ENCODE data around the gene HOXA1.

Gene HOXA1

DNA sequence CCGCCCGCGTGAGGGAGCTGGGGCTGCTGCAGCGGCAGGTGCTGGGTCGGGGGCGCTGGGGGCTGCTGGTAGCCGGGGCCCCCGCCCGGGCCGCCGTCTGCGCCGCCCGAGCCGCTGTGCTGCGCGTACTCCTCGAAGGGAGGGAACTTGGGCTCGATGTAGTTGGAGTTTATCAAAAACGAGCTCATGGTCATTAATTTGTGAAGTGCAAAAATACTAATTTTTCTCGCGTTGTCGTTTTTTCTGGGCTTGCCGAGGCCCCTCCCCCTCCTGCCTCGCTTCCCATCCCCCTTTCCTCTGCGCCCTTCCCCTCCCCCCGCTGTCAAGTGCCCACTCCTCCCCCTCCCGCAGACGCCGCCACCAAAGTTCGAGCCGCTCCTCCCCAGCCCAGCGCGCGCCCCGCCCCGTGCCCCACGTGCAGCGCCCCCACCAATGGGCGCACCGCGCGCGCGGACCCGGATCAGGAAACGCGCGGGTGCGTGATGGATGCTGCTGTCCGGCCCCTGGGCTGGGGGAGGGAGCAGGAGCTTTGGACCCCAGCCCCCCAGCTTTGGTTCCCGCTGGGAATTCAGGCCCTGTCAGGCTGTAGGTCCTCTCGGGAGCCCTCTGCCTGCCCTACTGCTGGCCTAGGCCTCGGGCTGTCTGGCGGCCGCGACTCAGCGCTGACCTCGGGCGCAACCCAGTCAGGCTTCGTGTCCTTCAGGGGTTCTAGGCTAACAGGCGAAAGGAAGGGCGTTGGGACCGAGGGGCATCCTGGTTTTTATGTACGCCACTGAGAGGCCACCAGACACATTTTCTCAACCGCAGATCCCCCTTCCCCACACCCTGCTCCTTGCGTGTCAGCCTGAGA lies 35.0 kb upstream of the HOXA1 start, which contains the start of gene HOXA4:
Gene HOXA4, minus strand, starts transcription at position 218 of the 850 bp plus-strand sequence. Its CDS starts 24 bp downstream, at position 194.
- Histone ChIP-seq H3K4me1 (ENCODE audit: control insufficient read depth, insufficient read depth, low read length, unreplicated experiment) (peaks cover 2% of the 10 kb centered on the region), H3K4me3 (ENCODE audit: low read depth, low read length) (peak within 1 kb of the TSS; percentile 68), H3K27ac (ENCODE audit: low read depth, low read length) (no peak within 1 kb of the TSS), H3K36me3 (ENCODE audit: insufficient read depth, low read length) (no peaks in the 10 kb centered on the region), H2AFZ (ENCODE audit: low read length, unreplicated experiment) (no peak within 1 kb of the TSS), H3K27me3 (ENCODE audit: insufficient read depth, low read length) (peaks cover 98% of the 10 kb centered on the region), H3K79me2 (ENCODE audit: control insufficient read depth, insufficient read depth, low read length, unreplicated experiment) (no peaks in the 10 kb centered on the region)

- H3K4me3 ChIP-seq (ENCODE audit: low read depth, low read length): peak overlapping the region; percentile 68; the same call in 1 of the 2 replicates
Observed at GRCh38 chr7:27129729-27130539, 34.1 kb upstream of the HOXA1 start.

DNA sequence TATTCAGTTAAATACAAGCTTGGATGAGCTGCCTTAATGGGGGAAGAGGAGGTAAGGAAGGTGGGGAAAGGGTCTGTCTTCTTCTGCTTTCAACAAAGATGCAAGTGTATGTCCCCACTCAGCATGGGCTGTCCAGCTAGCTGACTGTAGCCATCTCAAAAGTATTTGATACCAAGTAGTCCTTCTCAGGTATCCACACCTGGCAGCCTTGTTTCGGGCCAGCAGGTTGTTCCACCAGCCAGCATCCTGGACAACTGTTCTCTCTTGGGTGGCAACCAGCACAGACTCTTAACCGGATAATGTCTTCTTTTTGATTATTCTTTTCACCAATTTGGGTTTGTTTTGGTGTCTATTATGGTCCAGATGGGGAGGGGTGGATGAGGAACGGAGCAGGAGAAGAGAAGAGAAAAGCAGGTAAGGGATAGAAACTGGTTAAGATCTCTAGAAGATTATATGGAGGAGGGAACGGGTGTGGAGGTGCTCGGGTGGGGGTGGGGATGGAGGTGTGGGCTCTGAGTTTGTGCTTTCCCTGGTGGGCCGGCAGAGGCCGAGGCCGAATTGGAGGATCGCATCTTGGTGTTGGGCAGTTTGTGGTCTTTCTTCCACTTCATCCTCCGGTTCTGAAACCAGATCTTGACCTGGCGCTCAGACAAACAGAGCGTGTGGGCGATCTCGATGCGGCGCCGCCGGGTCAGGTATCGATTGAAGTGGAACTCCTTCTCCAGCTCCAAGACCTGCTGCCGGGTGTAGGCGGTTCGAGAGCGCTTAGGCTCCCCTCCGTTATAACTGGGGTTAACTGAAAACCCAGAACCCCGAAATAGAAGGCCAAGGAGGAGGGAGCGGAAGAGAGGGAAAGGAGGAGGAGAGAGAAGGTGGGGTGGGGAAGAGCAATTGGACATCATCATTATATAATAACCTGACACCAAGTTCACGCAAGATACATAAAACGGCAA lies 33.3 kb upstream of the HOXA1 start:
- H3K27me3 ChIP-seq (ENCODE audit: insufficient read depth, low read length): peaks cover 98% of the 10 kb centered on the region
- no peak overlapping the region for H3K27ac ChIP-seq (ENCODE audit: low read depth, low read length)
- no peak overlapping the region for H3K4me3 ChIP-seq (ENCODE audit: low read depth, low read length)
- no peaks in the 10 kb centered on the region for H3K79me2 ChIP-seq (ENCODE audit: control insufficient read depth, insufficient read depth, low read length, unreplicated experiment)
- H3K4me1 ChIP-seq (ENCODE audit: control insufficient read depth, insufficient read depth, low read length, unreplicated experiment): no peaks in the 10 kb centered on the region
- H2AFZ ChIP-seq (ENCODE audit: low read length, unreplicated experiment): no peak overlapping the region
- no peaks in the 10 kb centered on the region for H3K36me3 ChIP-seq (ENCODE audit: insufficient read depth, low read length)

More at GRCh38 chr7:27129729-27130539, 34.1 kb upstream of the HOXA1 start:
- Histone ChIP-seq H3K36me3 (ENCODE audit: insufficient read depth, low read length) (no peaks in the 10 kb centered on the region), H3K27ac (ENCODE audit: low read depth, low read length) (no peak overlapping the region), H2AFZ (ENCODE audit: low read length, unreplicated experiment) (no peak overlapping the region), H3K27me3 (ENCODE audit: insufficient read depth, low read length) (peaks cover 98% of the 10 kb centered on the region), H3K79me2 (ENCODE audit: control insufficient read depth, insufficient read depth, low read length, unreplicated experiment) (no peaks in the 10 kb centered on the region), H3K4me1 (ENCODE audit: control insufficient read depth, insufficient read depth, low read length, unreplicated experiment) (no peaks in the 10 kb centered on the region)

DNA sequence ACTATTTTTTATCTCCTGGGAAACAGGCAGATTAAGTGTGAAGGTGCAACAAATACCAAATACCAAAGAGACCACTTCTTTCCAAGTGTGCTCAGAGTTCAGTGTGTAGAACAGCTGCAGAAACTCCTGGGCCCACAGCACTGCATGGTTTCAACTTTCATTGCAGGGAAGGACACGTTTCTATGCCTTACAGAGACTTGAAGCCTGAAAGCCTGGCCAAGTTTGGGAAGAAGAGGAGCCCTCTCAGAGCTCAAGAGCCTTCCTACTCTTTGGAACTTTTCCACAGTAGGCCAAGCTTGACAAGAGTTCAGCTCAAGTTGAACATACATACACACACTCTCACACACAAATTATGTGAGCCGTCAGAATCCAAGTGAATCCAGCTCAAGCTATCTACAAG lies 32.2 kb upstream of the HOXA1 start:
- no peaks in the 10 kb centered on the region for H3K79me2 ChIP-seq (ENCODE audit: control insufficient read depth, insufficient read depth, low read length, unreplicated experiment)
- H3K27me3 ChIP-seq (ENCODE audit: insufficient read depth, low read length): peaks cover 98% of the 10 kb centered on the region
- no peak overlapping the region for H3K27ac ChIP-seq (ENCODE audit: low read depth, low read length)
- peaks cover 4% of the 10 kb centered on the region for H3K4me1 ChIP-seq (ENCODE audit: control insufficient read depth, insufficient read depth, low read length, unreplicated experiment)
- H3K4me3 ChIP-seq (ENCODE audit: low read depth, low read length): no peak overlapping the region
- no peak overlapping the region for H2AFZ ChIP-seq (ENCODE audit: low read length, unreplicated experiment)
- H3K36me3 ChIP-seq (ENCODE audit: insufficient read depth, low read length): no peaks in the 10 kb centered on the region

DNA sequence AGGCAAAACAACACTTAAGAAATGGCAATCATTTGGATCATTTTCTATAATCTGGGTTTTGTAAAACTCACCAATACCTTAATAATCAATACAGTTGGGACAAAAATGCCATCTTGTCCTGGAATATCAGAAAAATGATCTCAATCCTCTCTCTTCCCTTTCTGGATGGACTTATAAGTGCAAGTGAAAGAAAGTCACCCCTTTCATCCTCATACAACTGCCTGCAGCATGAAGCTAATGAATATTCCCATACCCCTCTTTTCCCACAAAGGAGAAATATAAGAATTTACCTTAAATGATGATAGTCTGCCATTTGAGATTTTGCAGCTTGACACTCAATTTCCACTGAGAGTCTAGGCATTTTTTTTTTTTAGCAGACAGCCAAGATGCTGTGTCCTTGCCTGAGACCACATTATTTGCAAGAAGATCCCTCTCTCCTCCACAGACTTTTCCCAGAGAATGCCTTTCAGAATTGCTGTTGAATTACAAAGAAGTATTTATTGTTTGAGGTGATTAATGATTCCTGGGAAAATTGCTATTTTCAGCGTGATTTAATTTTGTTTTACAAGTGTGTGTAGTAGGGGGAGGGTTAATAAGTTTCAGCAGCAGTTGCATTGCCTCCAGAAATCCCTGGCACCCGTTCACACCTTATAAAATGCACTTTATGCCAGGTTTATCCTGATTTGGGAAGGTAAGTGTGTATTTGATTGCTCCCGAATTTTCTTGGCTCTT lies 31.0 kb upstream of the HOXA1 start:
- H3K27me3 ChIP-seq (ENCODE audit: insufficient read depth, low read length): peaks cover 98% of the 10 kb centered on the region
- no peaks in the 10 kb centered on the region for H3K36me3 ChIP-seq (ENCODE audit: insufficient read depth, low read length)
- H3K79me2 ChIP-seq (ENCODE audit: control insufficient read depth, insufficient read depth, low read length, unreplicated experiment): no peaks in the 10 kb centered on the region
- H3K4me3 ChIP-seq (ENCODE audit: low read depth, low read length): no peak overlapping the region
- peaks cover 4% of the 10 kb centered on the region for H3K4me1 ChIP-seq (ENCODE audit: control insufficient read depth, insufficient read depth, low read length, unreplicated experiment)
- H3K27ac ChIP-seq (ENCODE audit: low read depth, low read length): no peak overlapping the region
- H2AFZ ChIP-seq (ENCODE audit: low read length, unreplicated experiment): no peak overlapping the region

GRCh38 chr7:27125986-27126394 lies 30.2 kb upstream of the HOXA1 start:
- Histone ChIP-seq H3K27me3 (ENCODE audit: insufficient read depth, low read length) (peaks cover 98% of the 10 kb centered on the region), H3K4me1 (ENCODE audit: control insufficient read depth, insufficient read depth, low read length, unreplicated experiment) (peaks cover 4% of the 10 kb centered on the region), H3K36me3 (ENCODE audit: insufficient read depth, low read length) (no peaks in the 10 kb centered on the region), H3K4me3 (ENCODE audit: low read depth, low read length) (no peak overlapping the region), H3K27ac (ENCODE audit: low read depth, low read length) (no peak overlapping the region), H2AFZ (ENCODE audit: low read length, unreplicated experiment) (no peak overlapping the region), H3K79me2 (ENCODE audit: control insufficient read depth, insufficient read depth, low read length, unreplicated experiment) (no peaks in the 10 kb centered on the region)

GRCh38 chr7:27124902-27125689 lies 29.3 kb upstream of the HOXA1 start:
- Histone ChIP-seq H3K4me1 (ENCODE audit: control insufficient read depth, insufficient read depth, low read length, unreplicated experiment) (peaks cover 4% of the 10 kb centered on the region), H3K27ac (ENCODE audit: low read depth, low read length) (no peak overlapping the region), H2AFZ (ENCODE audit: low read length, unreplicated experiment) (no peak overlapping the region), H3K36me3 (ENCODE audit: insufficient read depth, low read length) (no peaks in the 10 kb centered on the region), H3K79me2 (ENCODE audit: control insufficient read depth, insufficient read depth, low read length, unreplicated experiment) (no peaks in the 10 kb centered on the region), H3K27me3 (ENCODE audit: insufficient read depth, low read length) (peaks cover 99% of the 10 kb centered on the region), H3K4me3 (ENCODE audit: low read depth, low read length) (no peak overlapping the region)

- no peaks in the 10 kb centered on the region for H3K36me3 ChIP-seq (ENCODE audit: insufficient read depth, low read length)
- H3K4me1 ChIP-seq (ENCODE audit: control insufficient read depth, insufficient read depth, low read length, unreplicated experiment): peaks cover 4% of the 10 kb centered on the region
- no peaks in the 10 kb centered on the region for H3K79me2 ChIP-seq (ENCODE audit: control insufficient read depth, insufficient read depth, low read length, unreplicated experiment)
- no peak overlapping the region for H2AFZ ChIP-seq (ENCODE audit: low read length, unreplicated experiment)
- H3K27ac ChIP-seq (ENCODE audit: low read depth, low read length): no peak overlapping the region
- 0 out of 2 replicates have a peak overlapping the region, but pooled peaks have one; percentile 16 for H3K4me3 ChIP-seq (ENCODE audit: low read depth, low read length)
- H3K27me3 ChIP-seq (ENCODE audit: insufficient read depth, low read length): peaks cover 99% of the 10 kb centered on the region
Observed at GRCh38 chr7:27124096-27124901, 28.5 kb upstream of the HOXA1 start.

Measured in ACC112 (cell line).